HG03064 (cell line): Measurements from ENCODE around the gene SDK1.

Experiments used
- ATAC-seq: cut with Tn5 transposase; IDR thresholded peaks from one replicate; pipeline ENCODE4 v1.9.1; 2021; ENCODE audit warnings: low read depth; ENCODE audit not compliant: unreplicated experiment

Gene SDK1

DNA sequence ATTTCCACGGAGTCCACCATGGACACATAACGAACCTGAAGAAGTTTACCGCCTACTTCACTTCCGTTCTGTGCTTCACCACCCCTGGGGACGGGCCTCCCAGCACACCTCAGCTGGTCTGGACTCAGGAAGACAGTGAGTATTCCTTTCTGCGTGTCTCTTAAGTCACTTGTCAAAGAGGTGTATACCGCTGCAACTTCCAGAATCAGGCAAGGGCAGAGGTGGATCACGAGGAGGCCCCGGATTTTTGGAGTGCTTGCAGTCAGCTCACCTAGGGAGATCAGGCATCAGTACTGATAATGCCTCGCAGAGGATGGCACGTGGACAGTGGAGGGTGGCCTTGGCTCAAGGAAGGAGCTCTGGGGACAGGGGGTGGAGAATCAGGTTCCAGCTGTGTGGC, 750.6 kb downstream of the SDK1 start:
- no peak for ATAC-seq

DNA sequence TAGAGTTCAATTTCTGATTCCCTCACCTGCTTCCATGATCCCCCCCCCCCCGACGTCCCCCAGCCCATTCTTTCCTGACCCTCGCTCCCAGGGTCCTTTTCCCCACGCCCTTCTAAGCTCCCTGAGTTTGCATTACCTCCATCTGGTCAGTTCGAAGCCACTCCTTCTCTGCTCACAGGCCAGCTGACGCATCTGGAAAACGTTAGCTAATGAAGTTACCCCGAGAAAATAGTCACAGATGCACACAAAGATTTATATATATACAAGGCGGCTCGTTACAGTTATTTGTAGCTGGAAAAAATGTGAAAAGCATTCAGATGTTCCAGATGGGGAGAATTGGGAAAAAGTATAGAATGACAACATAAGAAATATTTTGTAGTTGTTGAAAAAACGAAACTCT, 751.1 kb downstream of the SDK1 start:
- ATAC-seq, result no peak

- ATAC-seq, result no peak
These were observed 753.1 kb downstream of the SDK1 start for GRCh38 chr7:4054158-4054557.

- ATAC-seq, result no peak
These were observed 755.7 kb downstream of the SDK1 start for GRCh38 chr7:4056552-4057288.

DNA sequence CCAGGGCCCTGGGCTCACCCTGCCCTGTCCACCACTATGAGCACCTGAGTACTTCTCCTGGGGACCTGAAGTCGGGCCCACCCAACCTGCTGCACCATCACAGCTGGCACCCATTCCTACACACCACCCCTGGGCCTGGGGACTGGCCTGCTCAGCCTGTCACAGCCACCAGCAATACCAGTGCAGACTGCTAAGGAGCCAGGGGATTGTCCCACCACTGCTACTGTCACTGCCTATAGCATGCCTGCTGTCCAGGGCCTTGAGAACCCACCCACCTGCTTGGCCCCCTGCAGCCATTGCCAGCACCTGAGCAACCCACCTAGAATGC, 756.2 kb downstream of the SDK1 start:
- no peak for ATAC-seq

- no peak for ATAC-seq
These were observed 757.1 kb downstream of the SDK1 start for GRCh38 chr7:4058158-4058557.

- ATAC-seq, result no peak
These were observed 764.1 kb downstream of the SDK1 start for GRCh38 chr7:4065190-4065589.

DNA sequence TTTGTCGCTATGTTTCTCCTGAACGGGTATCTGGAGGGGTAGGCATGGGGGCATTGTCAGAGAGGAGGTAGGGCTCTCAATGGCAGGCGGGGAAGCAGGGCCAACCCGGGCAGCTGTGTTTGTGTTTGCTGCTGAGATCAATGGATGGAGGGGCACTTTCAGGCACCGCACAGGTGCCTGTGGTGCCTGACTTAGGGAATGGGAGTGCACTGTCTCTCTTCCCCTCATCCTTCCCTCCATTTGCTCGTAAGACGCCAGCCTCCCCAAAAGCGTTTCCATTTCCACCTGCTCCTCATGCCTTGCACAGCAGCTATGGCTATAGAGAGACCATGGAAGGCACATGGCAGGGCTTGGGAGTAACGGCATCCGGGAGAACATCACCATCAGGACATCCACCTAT, 765.2 kb downstream of the SDK1 start:
- ATAC-seq, result no peak

GRCh38 chr7:4066626-4067475, 765.8 kb downstream of the SDK1 start:
- no peak for ATAC-seq

- no peak for ATAC-seq
These were observed 766.4 kb downstream of the SDK1 start for GRCh38 chr7:4067476-4067760.

DNA sequence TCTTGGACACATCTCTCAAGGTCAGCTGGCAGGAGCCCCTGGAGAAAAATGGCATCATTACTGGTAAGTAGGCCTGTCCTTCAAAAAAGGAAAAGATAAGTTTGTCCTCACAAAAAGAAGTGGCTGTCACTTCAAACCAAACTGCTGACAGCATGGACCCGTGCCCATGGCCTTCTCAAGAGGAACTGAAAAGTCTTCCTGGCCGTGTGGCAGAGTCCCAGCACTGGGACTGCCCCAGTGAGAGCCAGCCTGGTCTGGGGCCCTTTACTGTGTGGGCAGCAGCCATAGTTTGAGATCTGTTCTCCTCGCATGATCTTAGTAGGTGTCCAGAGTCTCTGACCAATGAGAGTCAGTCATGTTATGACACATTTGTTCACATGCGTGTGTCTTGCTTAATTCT, 766.8 kb downstream of the SDK1 start:
- ATAC-seq, result no peak

DNA sequence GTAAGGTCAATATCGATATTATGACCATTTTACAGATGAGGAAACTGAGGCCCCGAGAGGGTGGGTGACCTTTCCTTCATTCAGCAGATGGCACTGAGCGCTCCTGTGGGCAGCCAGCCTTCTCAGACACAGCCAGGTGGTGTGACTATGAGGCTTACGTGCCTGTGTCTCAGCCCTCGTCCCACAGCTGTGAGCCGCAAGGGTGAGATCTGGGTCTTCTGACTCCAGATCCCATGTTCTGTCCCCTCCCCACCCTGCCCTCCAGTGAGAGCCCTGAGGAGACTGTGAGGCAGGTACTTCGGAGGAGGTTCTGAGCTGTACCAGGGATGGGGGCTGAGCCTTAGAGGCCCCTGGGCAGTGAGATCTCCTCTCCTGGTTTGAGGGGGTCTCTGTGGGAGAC, 767.2 kb downstream of the SDK1 start:
- ATAC-seq, result no peak

DNA sequence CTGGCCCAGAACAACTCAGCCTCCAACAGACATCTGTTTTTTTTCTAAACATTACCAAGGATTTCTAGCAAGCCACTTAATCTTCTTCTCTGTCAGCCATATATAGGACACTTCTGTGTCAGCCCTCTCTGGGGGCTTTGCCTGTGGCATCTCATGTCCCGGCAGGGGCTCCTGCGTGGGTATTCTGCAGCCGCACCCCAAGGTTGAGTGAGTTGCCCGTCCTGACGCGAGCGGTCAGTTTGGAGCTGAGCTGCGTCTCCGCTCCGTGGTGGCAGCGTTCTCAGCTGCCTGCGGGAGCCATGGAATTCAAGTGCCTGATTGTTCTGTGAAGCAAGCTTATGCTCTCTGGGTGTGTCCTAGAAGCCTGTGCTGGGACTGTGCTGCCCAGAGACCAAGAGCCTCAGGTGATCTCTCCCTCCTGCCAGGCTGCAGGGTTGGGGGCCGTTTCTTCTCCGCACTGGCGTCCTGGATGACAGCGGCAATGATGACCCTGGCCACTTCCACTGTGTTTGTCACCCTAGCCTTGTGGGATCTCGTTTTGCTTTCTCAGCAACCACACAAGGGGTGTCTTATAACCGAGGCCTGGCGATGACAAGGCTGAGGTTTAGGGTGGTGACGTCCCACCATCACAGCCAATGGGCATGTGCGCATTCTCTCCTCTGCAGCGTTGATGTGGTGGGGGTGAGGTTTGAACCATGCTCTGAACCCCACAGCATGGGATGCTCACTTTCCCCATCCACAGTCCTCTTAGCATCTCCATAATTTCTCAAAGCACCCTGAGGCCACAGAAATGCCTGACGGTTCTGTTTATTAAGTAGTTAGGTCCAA, 768.4 kb downstream of the SDK1 start:
- ATAC-seq, result no peak

DNA sequence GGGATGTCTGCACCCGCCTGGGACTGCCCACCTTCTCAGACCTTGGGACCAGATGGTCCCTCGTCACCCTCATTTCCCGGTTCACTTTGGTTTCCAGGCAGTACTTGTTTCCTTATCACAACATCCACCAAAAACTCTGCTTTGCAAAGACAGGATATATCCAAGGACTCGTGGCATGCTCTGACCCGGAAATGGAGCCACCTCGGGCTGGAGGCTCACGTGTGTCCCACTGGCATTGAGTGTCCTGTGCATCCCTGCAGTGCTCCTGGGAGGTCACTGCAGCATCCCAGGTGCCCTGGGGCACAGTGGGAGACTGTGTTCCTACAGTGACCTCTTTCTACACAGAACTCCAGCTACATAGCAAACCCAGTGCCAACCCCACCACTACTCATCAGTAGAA, 769.2 kb downstream of the SDK1 start:
- no peak for ATAC-seq

GRCh38 chr7:4071370-4072058, 770.5 kb downstream of the SDK1 start:
- no peak for ATAC-seq

DNA sequence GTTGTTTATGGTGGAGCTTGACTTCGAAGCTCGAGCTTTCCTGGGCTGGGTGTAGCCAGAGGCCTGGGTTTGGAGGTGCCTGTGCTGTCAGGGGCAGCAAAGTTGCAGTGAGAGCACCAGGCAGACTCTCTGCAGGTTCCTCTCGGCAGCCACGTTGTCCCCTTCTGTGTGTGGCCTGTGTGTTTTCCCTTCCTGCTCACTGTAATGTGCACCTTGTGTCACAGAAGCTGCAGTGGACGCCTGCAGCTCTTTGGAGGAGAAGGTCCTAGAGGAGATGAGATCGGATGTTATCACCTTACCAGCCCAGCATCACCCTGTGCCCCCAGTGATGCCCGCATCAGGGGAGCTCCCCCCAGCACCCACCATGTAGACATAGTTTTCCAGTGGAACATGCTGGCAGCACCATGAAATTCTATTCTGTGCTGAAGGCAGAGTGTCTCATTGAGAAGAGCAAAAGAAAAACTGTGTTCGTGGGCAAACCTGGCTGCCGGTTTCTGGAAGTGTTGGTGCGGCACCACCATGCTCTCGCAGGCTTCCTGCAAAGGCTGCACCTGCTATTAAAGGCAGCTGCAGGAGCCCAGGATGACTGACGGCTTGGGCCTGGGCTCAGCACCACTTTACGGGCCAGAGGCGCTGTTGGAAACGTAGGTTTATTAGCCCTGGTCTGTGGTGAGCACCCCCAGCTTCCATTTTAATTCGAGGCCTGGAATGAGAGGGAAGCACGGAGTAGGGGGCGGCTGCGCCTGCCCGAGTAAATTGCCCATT, 771.3 kb downstream of the SDK1 start:
- no peak for ATAC-seq

GRCh38 chr7:4073052-4073451, 772.0 kb downstream of the SDK1 start:
- ATAC-seq, result no peak

GRCh38 chr7:4073750-4074149, 772.7 kb downstream of the SDK1 start:
- ATAC-seq, result no peak

DNA sequence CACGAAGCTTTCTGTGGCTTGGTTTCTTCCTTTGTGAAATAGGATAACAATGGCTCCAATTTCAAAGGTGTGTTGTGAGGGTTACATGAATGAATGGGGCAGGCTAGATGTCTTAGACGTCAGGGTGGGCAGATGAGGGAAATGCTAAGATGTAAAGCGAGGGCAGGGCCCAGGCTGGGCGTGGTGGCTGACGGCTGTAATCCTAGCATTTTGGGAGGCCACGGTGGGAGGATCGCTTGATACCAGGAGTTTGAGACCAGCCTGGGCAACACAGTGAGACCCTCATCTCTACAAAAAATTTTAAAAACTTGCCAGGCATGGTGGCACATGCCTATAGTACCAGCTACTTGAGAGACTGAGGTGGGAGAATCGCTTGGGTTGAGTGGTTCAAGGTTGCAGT, 773.4 kb downstream of the SDK1 start:
- no peak for ATAC-seq

GRCh38 chr7:4074994-4075393, 773.9 kb downstream of the SDK1 start:
- no peak for ATAC-seq
